ENCODE data around the gene SPRED1.

SPRED1 gene

DNA sequence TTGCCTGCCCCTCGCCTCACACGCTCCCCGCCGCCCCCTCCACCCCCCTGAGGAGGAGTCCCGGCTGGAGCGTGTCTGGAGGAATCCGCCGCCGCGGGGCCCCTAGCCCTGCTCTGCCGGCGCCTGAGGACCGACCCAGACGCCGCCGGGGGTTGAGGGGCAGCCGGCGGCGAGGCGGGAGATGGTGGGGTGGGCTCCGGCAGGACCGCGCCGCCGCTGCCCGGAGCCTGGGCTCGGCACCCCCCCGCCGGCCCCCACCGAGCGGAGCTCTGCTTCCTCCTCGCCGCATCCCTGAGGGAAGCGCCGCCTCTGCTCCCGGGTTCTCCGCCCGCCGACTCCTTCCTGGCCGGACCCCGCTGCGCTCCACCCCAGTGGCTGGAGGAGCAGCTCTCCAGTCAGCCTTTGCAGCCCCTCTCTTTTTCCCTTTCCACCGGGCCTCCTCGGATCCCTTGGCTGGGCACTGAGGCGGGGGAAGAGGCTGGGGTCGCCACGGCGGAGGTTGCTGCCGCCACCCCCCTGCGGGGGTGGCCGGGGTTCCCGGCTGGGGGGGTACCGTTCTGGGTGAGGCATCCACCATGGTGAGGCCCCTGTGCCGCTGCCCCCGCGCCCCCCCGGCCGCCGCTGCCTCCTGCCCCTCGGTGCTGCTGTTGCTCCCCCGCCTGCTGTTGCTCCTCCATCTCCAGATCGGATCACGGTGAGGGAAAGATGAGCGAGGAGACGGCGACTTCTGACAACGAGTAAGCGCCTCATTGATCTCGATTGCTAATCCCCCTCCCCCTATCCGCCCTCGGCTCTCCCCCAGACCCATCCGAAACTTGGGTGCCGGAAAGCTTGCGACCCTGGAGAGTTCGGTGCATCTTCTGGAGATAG lies at the start of gene SPRED1:
Gene SPRED1, plus strand, starts transcription at position 356 of the 870 bp plus-strand sequence. Its CDS starts 350 bp downstream, at position 706.
- DNase-seq: no peak

GRCh38 chr15:38205526-38206272 lies 46.9 kb upstream of the SPRED1 start:
- no peak for DNase-seq

DNA sequence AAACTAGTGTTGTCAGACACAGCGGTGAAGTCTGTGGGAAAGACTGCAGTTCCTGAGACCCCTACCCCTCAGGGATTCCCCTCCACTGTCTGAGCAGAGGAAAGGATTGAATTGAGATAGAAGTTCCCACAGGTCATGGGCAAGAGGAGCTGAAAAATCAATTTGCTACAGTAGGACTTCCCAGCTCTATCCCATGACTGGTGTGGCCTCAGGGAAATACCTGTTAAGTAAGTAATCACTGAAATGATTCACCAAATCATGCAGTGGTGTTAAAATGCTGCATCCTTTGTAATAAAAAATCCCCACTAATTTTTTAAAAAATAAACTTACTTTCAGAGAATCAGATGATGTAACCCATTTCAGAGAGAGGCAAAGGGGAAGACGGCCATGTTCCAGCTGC lies 45.0 kb upstream of the SPRED1 start:
- DNase-seq: no peak

DNA sequence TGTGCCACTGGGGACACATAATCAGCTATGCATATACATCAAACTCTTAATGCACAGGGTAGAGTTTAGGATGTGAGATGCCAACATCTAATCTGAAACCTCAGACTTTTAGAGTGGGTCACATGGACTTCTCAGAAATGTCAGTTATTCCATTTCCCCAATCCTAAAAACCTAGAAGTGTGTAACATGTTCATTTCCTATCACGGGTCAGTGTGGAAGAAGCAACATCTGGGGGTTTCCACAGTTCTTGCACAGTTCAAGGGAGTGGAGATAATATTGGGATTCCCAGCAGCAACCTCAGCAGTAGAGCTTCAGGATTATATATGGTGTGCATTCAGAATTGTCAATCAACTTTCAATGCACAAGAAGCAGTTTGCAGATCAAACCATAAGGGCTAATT lies 44.4 kb upstream of the SPRED1 start:
- DNase-seq: no peak

- DNase-seq: no peak
Measured at GRCh38 chr15:38208779-38209178, 43.9 kb upstream of the SPRED1 start.

DNA sequence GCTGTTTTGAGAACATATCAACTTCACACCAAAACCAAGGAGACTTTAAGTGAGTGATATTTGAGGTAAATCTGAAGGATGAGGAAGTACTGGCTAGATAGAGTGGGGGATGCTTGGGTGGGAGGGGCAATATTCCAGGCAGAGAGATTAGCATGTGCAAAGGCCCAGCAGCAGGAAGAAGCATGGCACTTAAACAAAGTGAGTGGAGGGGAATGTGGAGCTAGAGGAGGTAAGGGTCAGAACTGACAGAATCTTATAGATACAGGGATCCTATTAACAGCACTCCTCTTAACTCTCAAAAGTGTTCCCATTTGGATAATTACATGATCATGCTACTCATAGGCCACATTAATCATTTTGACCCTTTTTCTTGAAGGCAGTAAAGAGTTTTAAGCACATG lies 41.4 kb upstream of the SPRED1 start:
- DNase-seq: no peak

GRCh38 chr15:38211811-38212210 lies 40.8 kb upstream of the SPRED1 start:
- no peak for DNase-seq

DNA sequence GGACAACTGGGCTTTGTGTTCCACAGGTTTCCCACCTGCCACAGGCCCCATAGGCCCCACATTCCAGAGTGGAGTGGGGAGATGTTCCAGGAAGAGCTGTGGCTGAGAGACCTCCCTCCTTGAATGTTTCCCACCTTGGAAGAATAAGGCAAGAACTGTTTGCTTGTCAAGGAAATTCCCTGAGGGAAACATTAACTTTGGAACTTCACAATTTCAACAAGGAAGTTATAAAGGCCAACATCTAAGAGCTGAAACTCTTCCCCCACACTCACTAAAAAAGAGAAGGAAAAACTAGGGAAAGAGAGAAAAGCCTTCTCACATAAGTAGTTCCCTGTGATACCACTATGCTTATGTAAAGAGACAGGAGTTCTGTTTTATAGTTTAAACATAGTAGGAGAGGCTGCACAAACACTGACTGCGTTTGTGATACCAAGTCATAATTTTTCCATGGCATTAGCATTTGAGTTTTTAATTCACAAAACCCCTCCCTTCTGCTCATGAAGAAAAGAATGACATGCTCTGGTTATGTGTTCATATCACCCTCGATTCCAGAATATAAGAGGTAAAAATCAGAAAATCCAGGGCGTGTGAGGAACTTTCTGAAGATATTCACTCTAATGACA lies 39.8 kb upstream of the SPRED1 start:
- DNase-seq: no peak

DNA sequence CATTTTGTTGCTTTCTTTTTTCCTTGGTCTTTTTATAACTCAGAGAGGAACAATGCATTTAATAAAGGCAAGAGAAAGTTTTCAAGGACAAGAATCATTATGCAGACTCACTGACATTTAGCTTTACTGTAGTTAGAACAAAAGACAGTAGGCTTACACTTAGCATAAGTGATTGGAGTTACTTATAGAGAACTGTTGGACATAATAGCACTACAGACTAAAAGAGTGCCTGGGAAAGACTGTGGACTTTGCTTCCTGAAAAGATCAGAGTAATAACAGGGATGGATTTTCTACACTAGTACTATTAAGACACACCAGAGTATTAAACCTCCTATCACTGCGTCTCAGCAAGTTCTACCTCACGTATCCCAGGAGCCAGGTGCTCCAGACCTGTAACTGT lies 39.3 kb upstream of the SPRED1 start:
- DNase-seq: no peak

DNA sequence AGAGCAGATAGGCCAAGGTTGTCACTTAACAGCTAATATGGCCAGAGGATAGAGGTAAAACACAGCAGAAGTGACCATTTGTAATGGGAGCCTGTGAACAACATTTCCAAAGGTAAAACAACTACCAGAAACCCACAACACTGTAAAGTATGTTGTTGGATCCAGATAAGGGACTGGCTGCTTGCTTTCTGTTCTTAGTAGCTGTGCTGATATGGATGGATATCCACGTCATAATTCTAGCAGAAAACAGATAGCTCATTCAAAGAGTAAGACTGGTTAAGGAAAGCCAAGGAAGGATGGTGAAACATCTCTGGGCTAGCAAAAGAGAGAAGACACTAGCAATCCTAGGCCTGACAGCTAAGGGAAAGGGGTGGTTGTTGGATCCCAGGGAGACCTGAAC lies 36.9 kb upstream of the SPRED1 start:
- no peak for DNase-seq

- DNase-seq: no peak
Measured at GRCh38 chr15:38216763-38217162, 35.9 kb upstream of the SPRED1 start.

- DNase-seq: no peak
Measured at GRCh38 chr15:38217191-38217595, 35.4 kb upstream of the SPRED1 start.

DNA sequence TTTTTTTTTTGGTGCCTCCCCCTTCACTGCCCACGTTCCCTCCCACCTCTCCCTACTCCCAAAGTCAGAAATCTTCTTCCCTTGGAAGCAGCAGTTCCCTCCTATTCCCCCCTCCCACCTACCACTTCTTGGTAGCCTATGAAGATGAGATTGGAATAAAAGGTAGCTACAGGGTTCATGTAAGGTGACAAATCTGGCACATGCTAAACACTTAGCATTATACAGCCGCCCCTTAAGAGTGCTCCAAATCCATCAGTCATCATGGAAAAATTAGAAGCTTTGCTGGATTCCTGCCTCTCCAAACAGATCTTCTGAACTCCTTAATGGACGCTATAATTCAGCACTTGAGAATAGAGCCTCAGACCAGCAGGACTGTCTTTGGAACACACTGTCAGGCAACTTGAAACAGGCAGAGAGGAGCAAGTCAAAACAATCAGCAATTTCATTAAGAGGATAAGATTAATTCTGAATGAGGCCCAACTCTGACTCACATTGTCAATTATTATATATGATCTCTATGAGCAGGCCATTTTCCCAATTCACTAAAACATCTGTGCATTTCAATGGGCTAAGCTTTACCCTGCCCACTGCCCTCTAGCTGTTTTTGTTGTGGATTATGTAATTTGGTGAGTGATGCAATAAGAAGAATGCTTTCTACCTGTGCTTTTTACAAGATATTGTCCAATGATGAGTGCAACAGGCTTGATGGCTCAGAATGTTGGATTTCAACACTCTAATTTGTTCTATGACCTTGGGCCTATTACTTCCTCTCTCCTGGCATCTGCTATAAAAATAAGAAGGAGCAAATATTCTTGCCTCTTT lies 34.6 kb upstream of the SPRED1 start:
- no peak for DNase-seq

- no peak for DNase-seq
Measured at GRCh38 chr15:38220606-38221273, 31.9 kb upstream of the SPRED1 start.

GRCh38 chr15:38224486-38224885 lies 28.1 kb upstream of the SPRED1 start:
- no peak for DNase-seq

DNA sequence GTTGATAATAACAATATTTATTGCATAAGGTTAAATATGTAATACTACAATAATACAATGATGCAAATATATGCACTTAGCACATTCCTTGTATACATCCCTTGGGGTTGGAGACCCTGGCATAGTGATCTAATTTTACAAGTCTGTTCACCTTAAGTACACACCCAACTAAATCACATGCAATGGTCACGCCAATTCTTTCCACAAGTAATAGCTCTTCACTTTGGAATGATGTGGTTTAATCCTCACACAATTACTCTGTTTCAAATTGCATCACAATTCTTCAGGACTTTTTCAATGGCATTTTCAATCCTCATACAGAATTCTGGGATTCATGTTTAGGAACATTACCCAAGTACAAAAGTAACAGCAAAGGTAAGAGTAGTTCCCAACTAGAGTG lies 27.3 kb upstream of the SPRED1 start:
- DNase-seq: no peak

- DNase-seq: no peak
Measured at GRCh38 chr15:38226608-38227266, 25.9 kb upstream of the SPRED1 start.

DNA sequence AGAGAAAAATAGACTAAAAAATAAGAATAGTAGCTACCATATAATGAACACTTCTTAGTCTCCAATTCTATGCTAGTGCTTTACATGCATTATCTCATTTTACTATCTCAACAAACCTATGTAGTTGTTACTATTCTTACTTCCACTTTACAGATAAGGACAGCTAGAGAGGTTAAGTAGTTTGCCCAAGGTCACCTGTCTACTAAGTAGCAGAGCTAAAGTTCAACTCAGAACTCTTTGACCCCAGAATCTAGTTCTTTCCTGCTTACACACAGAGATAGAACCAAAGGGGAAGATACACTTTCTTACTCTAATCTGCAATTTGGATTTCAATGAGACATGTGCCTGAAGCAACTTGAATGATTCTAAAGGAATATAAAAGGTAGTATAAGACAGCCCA lies 24.7 kb upstream of the SPRED1 start:
- no peak for DNase-seq

- no peak for DNase-seq
Measured at GRCh38 chr15:38228618-38229017, 24.0 kb upstream of the SPRED1 start.

- DNase-seq: no peak
Measured at GRCh38 chr15:38229705-38230310, 22.8 kb upstream of the SPRED1 start.

GRCh38 chr15:38231436-38231835 lies 21.2 kb upstream of the SPRED1 start:
- no peak for DNase-seq
